Activated CD8-positive, alpha-beta memory T cell treated with anti-CD3 and anti-CD28 coated beads for 48 hours (primary cell): ENCODE measurements around the gene FBXW12.
"Not testable (repeated sequence)": the region's sequence is repeated elsewhere in the genome, so short reads cannot be mapped to it uniquely, and the experiment has no call there.

Source experiments
- DNase-seq, 3 experiments: peaks; one replicate each; pipeline ENCODE4 v3.0.0-alpha.2; 2020; ENCODE audit warnings: low read depth in 2 of 3, low spot score in 2 of 3

The FBXW12 gene

GRCh38 chr3:48371651-48372376, at the start of gene FBXW12:
Gene FBXW12 (plus strand): TSS chr3:48372219. CDS start chr3:48372768, 549 bp downstream.
- no peak for DNase-seq

GRCh38 chr3:48331706-48332435, 40.1 kb upstream of the FBXW12 start:
- DNase-seq = not testable (repeated sequence)

GRCh38 chr3:48333346-48334245, 38.4 kb upstream of the FBXW12 start, which contains the start of gene SPINK8:
Gene SPINK8 (minus strand): TSS chr3:48333661. CDS start chr3:48328341, 5,320 bp downstream.
- not testable (repeated sequence) for DNase-seq

GRCh38 chr3:48334605-48335004, 37.4 kb upstream of the FBXW12 start:
- DNase-seq = no peak

GRCh38 chr3:48335286-48335685, 36.7 kb upstream of the FBXW12 start:
- not testable (repeated sequence) for DNase-seq

GRCh38 chr3:48337536-48337935, 34.5 kb upstream of the FBXW12 start:
- not testable (repeated sequence) for DNase-seq

- DNase-seq = no peak
Measured at GRCh38 chr3:48338635-48339034, 33.4 kb upstream of the FBXW12 start.

- DNase-seq = no peak
Measured at GRCh38 chr3:48343432-48343831, 28.6 kb upstream of the FBXW12 start.

GRCh38 chr3:48344867-48345507, 27.0 kb upstream of the FBXW12 start:
- no peak for DNase-seq

- DNase-seq = no peak
Measured at GRCh38 chr3:48345946-48346572, 26.0 kb upstream of the FBXW12 start.

- no peak for DNase-seq
Measured at GRCh38 chr3:48347500-48347899, 24.5 kb upstream of the FBXW12 start.

- no peak for DNase-seq
Measured at GRCh38 chr3:48352546-48352945, 19.5 kb upstream of the FBXW12 start.

GRCh38 chr3:48353987-48354386, 18.0 kb upstream of the FBXW12 start:
- no peak for DNase-seq

- DNase-seq = no peak
Measured at GRCh38 chr3:48356419-48356818, 15.6 kb upstream of the FBXW12 start.

- DNase-seq = no peak
Measured at GRCh38 chr3:48361928-48362327, 10.1 kb upstream of the FBXW12 start.

GRCh38 chr3:48364840-48365239, 7.2 kb upstream of the FBXW12 start:
- DNase-seq = no peak

- DNase-seq = no peak
Measured at GRCh38 chr3:48367201-48367600, 4.8 kb upstream of the FBXW12 start.

GRCh38 chr3:48369693-48370332, 2.2 kb upstream of the FBXW12 start:
- DNase-seq = no peak

GRCh38 chr3:48370333-48370713, 1.7 kb upstream of the FBXW12 start:
- no peak for DNase-seq

- DNase-seq = no peak
Measured at GRCh38 chr3:48372377-48372770, 355 bp downstream of the FBXW12 start.
